Stimulated activated CD8-positive, alpha-beta memory T cell treated with anti-CD3 and anti-CD28 coated beads, Interleukin-12 subunit alpha, Interleukin-12 subunit beta, amount 100 ng/mL, for 24 hours (primary cell): Measurements from ENCODE around the gene TAF11L7.
"Not testable (repeated sequence)": the region's sequence is repeated elsewhere in the genome, so short reads cannot be mapped to it uniquely, and the experiment has no call there.

Source experiments
- DNase-seq: peaks from one replicate; pipeline ENCODE4 v3.0.0-alpha.2; 2020; ENCODE audit errors: extremely low read depth

TAF11L7 gene

GRCh38 chr5:17585658-17586057, at the start of gene TAF11L7:
TAF11L7 (minus strand) TSS chr5:17585758.
- DNase-seq = not testable (repeated sequence)

- no peak for DNase-seq
These were observed 48.6 kb upstream of the TAF11L7 start, which contains the start of gene TAF11L14 for GRCh38 chr5:17634160-17634559. TAF11L14 (plus strand) TSS chr5:17634460.

GRCh38 chr5:17631788-17632187, 46.2 kb upstream of the TAF11L7 start, which contains the start of gene TAF11L13:
TAF11L13 (plus strand) TSS chr5:17632088.
- not testable (repeated sequence) for DNase-seq

GRCh38 chr5:17625686-17626085, 40.1 kb upstream of the TAF11L7 start:
- DNase-seq = no peak

- no peak for DNase-seq
These were observed 35.1 kb upstream of the TAF11L7 start for GRCh38 chr5:17620627-17621026.

GRCh38 chr5:17619354-17619753, 33.8 kb upstream of the TAF11L7 start:
- no peak for DNase-seq

- no peak for DNase-seq
These were observed 29.5 kb upstream of the TAF11L7 start for GRCh38 chr5:17614872-17615605.

- not testable (repeated sequence) for DNase-seq
These were observed 24.5 kb upstream of the TAF11L7 start, which contains the start of gene TAF11L12 for GRCh38 chr5:17610092-17610491. TAF11L12 (plus strand) TSS chr5:17610392.

GRCh38 chr5:17607461-17607860, 21.9 kb upstream of the TAF11L7 start:
- not testable (repeated sequence) for DNase-seq

- DNase-seq = no peak
These were observed 19.4 kb upstream of the TAF11L7 start for GRCh38 chr5:17604951-17605350.

GRCh38 chr5:17603880-17604279, 18.3 kb upstream of the TAF11L7 start, which contains the start of gene TAF11L11:
TAF11L11 (plus strand) TSS chr5:17604183.
- DNase-seq = not testable (repeated sequence)

- not testable (repeated sequence) for DNase-seq
These were observed 12.2 kb upstream of the TAF11L7 start, which contains the start of gene TAF11L10 for GRCh38 chr5:17597728-17598127. TAF11L10 (minus strand) TSS chr5:17597828.

GRCh38 chr5:17594255-17594654, 8.7 kb upstream of the TAF11L7 start, which contains the start of gene TAF11L9:
TAF11L9 (minus strand) TSS chr5:17594394.
- not testable (repeated sequence) for DNase-seq

- DNase-seq = not testable (repeated sequence)
These were observed 5.3 kb upstream of the TAF11L7 start, which contains the start of gene TAF11L8 for GRCh38 chr5:17590860-17591259. TAF11L8 (minus strand) TSS chr5:17590960.
